ENCODE measurements around the gene DIPK1A. TPM values are rescaled to one million over a fixed set of nuclear protein-coding genes. Genes with fewer than 3 reads are reported as not detected.

The DIPK1A gene
- total RNA-seq, 2 donors from 2014 or later: 14.3 to 14.4 TPM

- Histone ChIP-seq H3K4me3 (no peak overlapping the region), H3K9ac (ENCODE audit: low read depth in 2 of 2, low read length in 2 of 2) (no peak overlapping the region), H3K27ac (no peak overlapping the region), H3K27me3 (no peaks in the 10 kb centered on the region), H3K36me3 (peaks cover 5% of the 10 kb centered on the region), H3K9me3 (no peaks in the 10 kb centered on the region), H3K4me1 (no peaks in the 10 kb centered on the region)
- TF ChIP-seq CTCF (IDR thresholded peaks at IDR 0.05): no peak
- DNase-seq: no peak
- intact Hi-C loops (cut with DNase I): no loop called here
Observed at GRCh38 chr1:92843429-92844352, 117.6 kb downstream of the DIPK1A start.

GRCh38 chr1:92843046-92843423 lies 118.2 kb downstream of the DIPK1A start:
- Histone ChIP-seq H3K9ac (ENCODE audit: low read depth in 2 of 2, low read length in 2 of 2) (no peak overlapping the region), H3K27me3 (no peaks in the 10 kb centered on the region), H3K36me3 (peaks cover 5% of the 10 kb centered on the region), H3K9me3 (no peaks in the 10 kb centered on the region), H3K4me3 (no peak overlapping the region), H3K4me1 (no peaks in the 10 kb centered on the region), H3K27ac (no peak overlapping the region)
- no peak for DNase-seq
- intact Hi-C loops (cut with DNase I): no loop called here
- no peak for TF ChIP-seq CTCF (IDR thresholded peaks at IDR 0.05)

- intact Hi-C loops (cut with DNase I): no loop called here
- TF ChIP-seq CTCF (IDR thresholded peaks at IDR 0.05): no peak
- H3K36me3 ChIP-seq: peaks cover 5% of the 10 kb centered on the region
Observed at GRCh38 chr1:92842082-92843045, 118.9 kb downstream of the DIPK1A start.

GRCh38 chr1:92840600-92840999 lies 120.7 kb downstream of the DIPK1A start:
- H3K36me3 ChIP-seq: peaks cover 5% of the 10 kb centered on the region
- H3K4me3 ChIP-seq: no peak overlapping the region
- H3K9me3 ChIP-seq: no peaks in the 10 kb centered on the region
- no peaks in the 10 kb centered on the region for H3K27me3 ChIP-seq
- no peak overlapping the region for H3K9ac ChIP-seq (ENCODE audit: low read depth in 2 of 2, low read length in 2 of 2)
- DNase-seq: no peak
- intact Hi-C loops (cut with DNase I): no loop called here
- no peak overlapping the region for H3K27ac ChIP-seq
- H3K4me1 ChIP-seq: no peaks in the 10 kb centered on the region
- no peak for TF ChIP-seq CTCF (IDR thresholded peaks at IDR 0.05)

More at GRCh38 chr1:92842082-92843045, 118.9 kb downstream of the DIPK1A start:
- DNase-seq: no peak
- Histone ChIP-seq H3K27me3 (no peaks in the 10 kb centered on the region), H3K9me3 (no peaks in the 10 kb centered on the region), H3K9ac (ENCODE audit: low read depth in 2 of 2, low read length in 2 of 2) (no peak overlapping the region), H3K4me3 (no peak overlapping the region), H3K4me1 (no peaks in the 10 kb centered on the region), H3K27ac (no peak overlapping the region)

- Histone ChIP-seq H3K27me3 (no peaks in the 10 kb centered on the region), H3K4me3 (no peak overlapping the region), H3K9me3 (no peaks in the 10 kb centered on the region), H3K9ac (ENCODE audit: low read depth in 2 of 2, low read length in 2 of 2) (no peak overlapping the region), H3K4me1 (no peaks in the 10 kb centered on the region), H3K27ac (no peak overlapping the region), H3K36me3 (peaks cover 5% of the 10 kb centered on the region)
- DNase-seq: no peak
- no peak for TF ChIP-seq CTCF (IDR thresholded peaks at IDR 0.05)
- intact Hi-C loops (cut with DNase I): no loop called here
Observed at GRCh38 chr1:92839442-92839841, 121.8 kb downstream of the DIPK1A start.

Data from colonic mucosa (tissue), 4 donors.